ENCODE measurements around the gene HSBP1. TPM values are rescaled to one million over a fixed set of nuclear protein-coding genes. Genes with fewer than 3 reads are reported as not detected.

Gene HSBP1
- total and polyA plus RNA-seq, 9 of the 15 experiments (the other 6 are each of a cell fraction or from before 2014, with no cell fraction given): 84.9 to 677 (median 204) TPM

GRCh38 chr16:83835586-83836566, 28.1 kb downstream of the HSBP1 start:
- peak; percentile 72 for FAIRE-seq
- ChIA-PET POLR2A (interaction anchor here (0.7 to 1.7 kb wide), 5 partner anchors 9 to 351 kb away, joined by 3 to 5 read pairs (median 4); partner anchors contain the start of gene TAF1C), CTCF (ENCODE audit: low intra/inter-chr PET ratio) (interaction anchor here (0.5 kb wide), 1 partner anchor 43 kb away, joined by 4 read pairs; no protein-coding TSS in a partner anchor)
- peaks cover 27 to 32% of the 10 kb centered on the region in 2 experiments; a peak in 4 of 5 replicates for H3K27me3 ChIP-seq (ENCODE audit: control insufficient read depth in 2 of 2, insufficient read depth in 2 of 2, low read length in 2 of 2)
- DNase-seq (ENCODE audit: extremely low read depth in 1 of 4, low spot score in 3 of 4): peak in 3 of 4 experiments; percentile 34 to 54 (median 53)
- BruUV-seq (replicated peaks): no TSS peak
- H3K9me3 ChIP-seq (replicated peaks; ENCODE audit: control insufficient read depth, insufficient read depth, low read depth, low read length): 0 out of 2 replicates have a peak, but pooled peaks cover 4% of the 10 kb centered on the region
- H3K27ac ChIP-seq (ENCODE audit: extremely low read depth, low read depth, low read length): no peak overlapping the region
- 10% methylated on average over 10 of the region's 10 CpGs for WGBS (ENCODE audit: insufficient coverage, low coverage, missing lambda C conversion rate)
- no peaks in the 10 kb centered on the region for H3K9me1 ChIP-seq (ENCODE audit: control insufficient read depth, insufficient read depth, low read length)
- ATAC-seq: peak; percentile 65
- in situ Hi-C loops (cut with MboI) (no loop called here), intact Hi-C loops (cut with micrococcal nuclease) (no loop called here)
- no peak overlapping the region for H3K4me3 ChIP-seq
- H3K9ac ChIP-seq (ENCODE audit: insufficient read depth in 1 of 2, low read depth in 2 of 2, low read length in 2 of 2): no peak overlapping the region
- H3K36me3 ChIP-seq (ENCODE audit: control insufficient read depth, insufficient read depth, low read length): no peaks in the 10 kb centered on the region
- H3K4me2 ChIP-seq (ENCODE audit: insufficient read depth, low read length): no peak overlapping the region
- H3K79me2 ChIP-seq (ENCODE audit: control insufficient read depth, insufficient read depth, low read length): no peaks in the 10 kb centered on the region
- H2AFZ ChIP-seq (ENCODE audit: low read depth, low read length): no peak overlapping the region
- H4K20me1 ChIP-seq (replicated peaks; ENCODE audit: control insufficient read depth, insufficient read depth, low read length): no peaks in the 10 kb centered on the region
- peaks cover 0 to 12% of the 10 kb centered on the region in 2 experiments; a peak in 3 of 5 replicates for H3K4me1 ChIP-seq (replicated peaks in 1 of 2; ENCODE audit: control insufficient read depth in 2 of 2, insufficient read depth in 2 of 2, low read length in 2 of 2)
- TF ChIP-seq HDAC3 (IDR thresholded peaks at IDR 0.05; ENCODE audit: borderline replicate concordance, partially characterized antibody) (no peak), GATA2 (CRISPR knock-in tag; IDR thresholded peaks at IDR 0.05) (no peak), ZC3H4 (CRISPR knock-in tag; IDR thresholded peaks at IDR 0.05; ENCODE audit: borderline replicate concordance) (no peak), MGA (IDR thresholded peaks at IDR 0.05) (no peak; the same call in 1 of the 2 replicates), TCF7 (IDR thresholded peaks at IDR 0.05; ENCODE audit: borderline replicate concordance) (no peak), ZNF57 (CRISPR knock-in tag; IDR thresholded peaks at IDR 0.05) (no peak), POLR2A (conservative IDR thresholded peaks at IDR 0.05) (no peak), ZKSCAN8 (CRISPR knock-in tag; IDR thresholded peaks at IDR 0.05) (no peak), CBFA2T3 (IDR thresholded peaks at IDR 0.05) (peak; percentile 38; the same call in 1 of the 2 replicates), TEAD2 (tag; IDR thresholded peaks at IDR 0.05) (no peak)

Data from K562 (cell line).